HG03442 (cell line): Measurements from ENCODE around the gene PRKCE.

Experiments
- ATAC-seq: cut with Tn5 transposase; IDR thresholded peaks from one replicate; pipeline ENCODE4 v1.9.1; 2021; ENCODE audit warnings: mild to moderate bottlenecking, moderate library complexity; ENCODE audit not compliant: unreplicated experiment

Gene PRKCE

GRCh38 chr2:46062637-46063412, 411.4 kb downstream of the PRKCE start:
- ATAC-seq, result no peak

GRCh38 chr2:46064396-46064795, 412.9 kb downstream of the PRKCE start:
- ATAC-seq, result no peak

- no peak for ATAC-seq
Observed at GRCh38 chr2:46065152-46065551, 413.7 kb downstream of the PRKCE start.

GRCh38 chr2:46066116-46066515, 414.6 kb downstream of the PRKCE start:
- no peak for ATAC-seq

- no peak for ATAC-seq
Observed at GRCh38 chr2:46066601-46067000, 415.1 kb downstream of the PRKCE start.

- no peak for ATAC-seq
Observed at GRCh38 chr2:46067062-46067461, 415.6 kb downstream of the PRKCE start.

- ATAC-seq, result no peak
Observed at GRCh38 chr2:46067501-46068305, 416.2 kb downstream of the PRKCE start.

GRCh38 chr2:46068636-46069035, 417.2 kb downstream of the PRKCE start:
- no peak for ATAC-seq

- ATAC-seq, result no peak
Observed at GRCh38 chr2:46071074-46071473, 419.6 kb downstream of the PRKCE start.

- ATAC-seq, result no peak
Observed at GRCh38 chr2:46072101-46072820, 420.8 kb downstream of the PRKCE start.

GRCh38 chr2:46073540-46074046, 422.1 kb downstream of the PRKCE start:
- no peak for ATAC-seq

- no peak for ATAC-seq
Observed at GRCh38 chr2:46074501-46074900, 423.0 kb downstream of the PRKCE start.

- no peak for ATAC-seq
Observed at GRCh38 chr2:46075848-46076247, 424.4 kb downstream of the PRKCE start.

GRCh38 chr2:46076251-46076650, 424.8 kb downstream of the PRKCE start:
- no peak for ATAC-seq

- no peak for ATAC-seq
Observed at GRCh38 chr2:46076875-46077274, 425.4 kb downstream of the PRKCE start.

- no peak for ATAC-seq
Observed at GRCh38 chr2:46077522-46078107, 426.1 kb downstream of the PRKCE start.

GRCh38 chr2:46079985-46080560, 428.6 kb downstream of the PRKCE start:
- no peak for ATAC-seq

- no peak for ATAC-seq
Observed at GRCh38 chr2:46082531-46083485, 431.3 kb downstream of the PRKCE start.

GRCh38 chr2:46086578-46087070, 435.1 kb downstream of the PRKCE start:
- ATAC-seq, result no peak
